ENCODE data around the gene WDPCP. TPM values are rescaled to one million over a fixed set of nuclear protein-coding genes. Genes with fewer than 3 reads are reported as not detected.

The WDPCP gene
- total and polyA plus RNA-seq, 2 of the 13 experiments (the other 11 are each of a cell fraction or from before 2014, with no cell fraction given), result 2.9 to 5.2 TPM

- peak; percentile 87; the same call in 1 of the 2 replicates for TF ChIP-seq ZNF597 (CRISPR knock-in tag; IDR thresholded peaks at IDR 0.05)
- peak; percentile 62 for TF ChIP-seq GATAD2A (CRISPR knock-in tag; IDR thresholded peaks at IDR 0.05)
- peak; percentile 91; the same call in 1 of the 2 replicates for TF ChIP-seq ZNF615 (CRISPR knock-in tag; IDR thresholded peaks at IDR 0.05; ENCODE audit: borderline replicate concordance)
- no peak for TF ChIP-seq ZBTB3 (CRISPR knock-in tag; IDR thresholded peaks at IDR 0.05; ENCODE audit: borderline replicate concordance, low read depth)
- peak; percentile 89; the same call in 1 of the 2 replicates for TF ChIP-seq SIN3A (IDR thresholded peaks at IDR 0.05; ENCODE audit: borderline replicate concordance, low read depth, low read length)
- TF ChIP-seq, protein P1, sequence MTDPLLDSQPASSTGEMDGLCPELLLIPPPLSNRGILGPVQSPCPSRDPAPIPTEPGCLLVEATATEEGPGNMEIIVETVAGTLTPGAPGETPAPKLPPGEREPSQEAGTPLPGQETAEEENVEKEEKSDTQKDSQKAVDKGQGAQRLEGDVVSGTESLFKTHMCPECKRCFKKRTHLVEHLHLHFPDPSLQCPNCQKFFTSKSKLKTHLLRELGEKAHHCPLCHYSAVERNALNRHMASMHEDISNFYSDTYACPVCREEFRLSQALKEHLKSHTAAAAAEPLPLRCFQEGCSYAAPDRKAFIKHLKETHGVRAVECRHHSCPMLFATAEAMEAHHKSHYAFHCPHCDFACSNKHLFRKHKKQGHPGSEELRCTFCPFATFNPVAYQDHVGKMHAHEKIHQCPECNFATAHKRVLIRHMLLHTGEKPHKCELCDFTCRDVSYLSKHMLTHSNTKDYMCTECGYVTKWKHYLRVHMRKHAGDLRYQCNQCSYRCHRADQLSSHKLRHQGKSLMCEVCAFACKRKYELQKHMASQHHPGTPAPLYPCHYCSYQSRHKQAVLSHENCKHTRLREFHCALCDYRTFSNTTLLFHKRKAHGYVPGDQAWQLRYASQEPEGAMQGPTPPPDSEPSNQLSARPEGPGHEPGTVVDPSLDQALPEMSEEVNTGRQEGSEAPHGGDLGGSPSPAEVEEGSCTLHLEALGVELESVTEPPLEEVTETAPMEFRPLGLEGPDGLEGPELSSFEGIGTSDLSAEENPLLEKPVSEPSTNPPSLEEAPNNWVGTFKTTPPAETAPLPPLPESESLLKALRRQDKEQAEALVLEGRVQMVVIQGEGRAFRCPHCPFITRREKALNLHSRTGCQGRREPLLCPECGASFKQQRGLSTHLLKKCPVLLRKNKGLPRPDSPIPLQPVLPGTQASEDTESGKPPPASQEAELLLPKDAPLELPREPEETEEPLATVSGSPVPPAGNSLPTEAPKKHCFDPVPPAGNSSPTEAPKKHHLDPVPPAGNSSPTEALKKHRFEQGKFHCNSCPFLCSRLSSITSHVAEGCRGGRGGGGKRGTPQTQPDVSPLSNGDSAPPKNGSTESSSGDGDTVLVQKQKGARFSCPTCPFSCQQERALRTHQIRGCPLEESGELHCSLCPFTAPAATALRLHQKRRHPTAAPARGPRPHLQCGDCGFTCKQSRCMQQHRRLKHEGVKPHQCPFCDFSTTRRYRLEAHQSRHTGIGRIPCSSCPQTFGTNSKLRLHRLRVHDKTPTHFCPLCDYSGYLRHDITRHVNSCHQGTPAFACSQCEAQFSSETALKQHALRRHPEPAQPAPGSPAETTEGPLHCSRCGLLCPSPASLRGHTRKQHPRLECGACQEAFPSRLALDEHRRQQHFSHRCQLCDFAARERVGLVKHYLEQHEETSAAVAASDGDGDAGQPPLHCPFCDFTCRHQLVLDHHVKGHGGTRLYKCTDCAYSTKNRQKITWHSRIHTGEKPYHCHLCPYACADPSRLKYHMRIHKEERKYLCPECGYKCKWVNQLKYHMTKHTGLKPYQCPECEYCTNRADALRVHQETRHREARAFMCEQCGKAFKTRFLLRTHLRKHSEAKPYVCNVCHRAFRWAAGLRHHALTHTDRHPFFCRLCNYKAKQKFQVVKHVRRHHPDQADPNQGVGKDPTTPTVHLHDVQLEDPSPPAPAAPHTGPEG (CRISPR knock-in tag; IDR thresholded peaks at IDR 0.05), result no peak; the same call in 1 of the 2 replicates
- TF ChIP-seq, protein P2, sequence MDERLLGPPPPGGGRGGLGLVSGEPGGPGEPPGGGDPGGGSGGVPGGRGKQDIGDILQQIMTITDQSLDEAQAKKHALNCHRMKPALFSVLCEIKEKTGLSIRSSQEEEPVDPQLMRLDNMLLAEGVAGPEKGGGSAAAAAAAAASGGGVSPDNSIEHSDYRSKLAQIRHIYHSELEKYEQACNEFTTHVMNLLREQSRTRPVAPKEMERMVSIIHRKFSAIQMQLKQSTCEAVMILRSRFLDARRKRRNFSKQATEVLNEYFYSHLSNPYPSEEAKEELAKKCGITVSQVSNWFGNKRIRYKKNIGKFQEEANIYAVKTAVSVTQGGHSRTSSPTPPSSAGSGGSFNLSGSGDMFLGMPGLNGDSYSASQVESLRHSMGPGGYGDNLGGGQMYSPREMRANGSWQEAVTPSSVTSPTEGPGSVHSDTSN (CRISPR knock-in tag; IDR thresholded peaks at IDR 0.05), result peak; percentile 51
- peak; percentile 91 for TF ChIP-seq DMAP1 (CRISPR knock-in tag; IDR thresholded peaks at IDR 0.05)
- TF ChIP-seq, protein P3, sequence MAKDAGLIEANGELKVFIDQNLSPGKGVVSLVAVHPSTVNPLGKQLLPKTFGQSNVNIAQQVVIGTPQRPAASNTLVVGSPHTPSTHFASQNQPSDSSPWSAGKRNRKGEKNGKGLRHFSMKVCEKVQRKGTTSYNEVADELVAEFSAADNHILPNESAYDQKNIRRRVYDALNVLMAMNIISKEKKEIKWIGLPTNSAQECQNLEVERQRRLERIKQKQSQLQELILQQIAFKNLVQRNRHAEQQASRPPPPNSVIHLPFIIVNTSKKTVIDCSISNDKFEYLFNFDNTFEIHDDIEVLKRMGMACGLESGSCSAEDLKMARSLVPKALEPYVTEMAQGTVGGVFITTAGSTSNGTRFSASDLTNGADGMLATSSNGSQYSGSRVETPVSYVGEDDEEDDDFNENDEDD (CRISPR knock-in tag; IDR thresholded peaks at IDR 0.05; ENCODE audit: borderline replicate concordance), result peak; percentile 71; the same call in 1 of the 2 replicates
- TF ChIP-seq ZBTB21 (CRISPR knock-in tag; IDR thresholded peaks at IDR 0.05), result peak; percentile 47; the same call in 1 of the 2 replicates
- TF ChIP-seq TBX2 (CRISPR knock-in tag; IDR thresholded peaks at IDR 0.05; ENCODE audit: borderline replicate concordance), result peak; percentile 71
- TF ChIP-seq MED8 (CRISPR knock-in tag; IDR thresholded peaks at IDR 0.05; ENCODE audit: insufficient replicate concordance), result no peak
- peak; percentile 25 for TF ChIP-seq MIER3 (CRISPR knock-in tag; IDR thresholded peaks at IDR 0.05; ENCODE audit: borderline replicate concordance)
- peak; percentile 86 for TF ChIP-seq MXD3 (CRISPR knock-in tag; IDR thresholded peaks at IDR 0.05)
- TF ChIP-seq PHF8 (CRISPR knock-in tag; IDR thresholded peaks at IDR 0.05), result peak; percentile 96
- TF ChIP-seq POGZ (CRISPR knock-in tag; IDR thresholded peaks at IDR 0.05), result peak; percentile 98
- no peak for TF ChIP-seq PAX8 (CRISPR knock-in tag; IDR thresholded peaks at IDR 0.05; ENCODE audit: borderline replicate concordance)
Observed at GRCh38 chr2:63588385-63589147, at the start of gene WDPCP, which contains the start of gene MDH1 (continued).

All from HepG2 (cell line).